ENCODE results near the gene WSB2.

The WSB2 gene

DNA sequence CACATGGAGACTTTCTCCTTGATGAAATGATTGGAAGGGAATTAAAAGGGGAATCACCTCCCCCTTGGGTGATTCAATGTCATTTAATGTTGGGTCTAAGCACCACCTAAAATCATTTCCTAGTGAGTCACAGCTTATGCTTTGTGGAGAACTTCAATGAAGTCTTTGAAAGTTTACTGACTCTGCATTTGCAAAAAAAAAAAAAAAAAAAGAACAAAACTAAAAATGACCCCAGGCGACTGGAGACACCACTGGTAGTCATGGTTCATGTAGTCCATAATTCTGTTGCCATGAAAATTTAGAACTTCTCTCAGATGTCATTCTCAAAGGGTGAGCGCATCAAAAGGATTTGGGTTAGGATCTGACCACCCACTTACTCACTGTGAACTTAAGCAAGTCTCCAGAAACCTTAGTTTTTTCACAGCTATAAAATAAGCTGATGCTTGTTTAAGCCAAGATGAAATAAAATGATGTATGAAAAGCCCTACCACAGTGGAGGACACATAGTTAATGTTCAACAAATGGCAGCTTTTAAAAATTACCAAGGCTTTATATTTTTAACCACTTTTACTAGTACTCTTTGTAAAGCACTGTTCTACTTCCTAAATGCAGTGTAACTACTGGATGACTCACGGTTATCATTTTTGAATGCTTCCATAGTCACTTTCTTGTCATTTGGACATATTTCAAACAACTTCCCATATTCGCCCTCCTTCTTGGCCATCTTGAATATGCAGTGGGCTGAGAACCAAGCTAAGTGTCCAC lies 74.1 kb downstream of the WSB2 start:
- DNase-seq: no peak

DNA sequence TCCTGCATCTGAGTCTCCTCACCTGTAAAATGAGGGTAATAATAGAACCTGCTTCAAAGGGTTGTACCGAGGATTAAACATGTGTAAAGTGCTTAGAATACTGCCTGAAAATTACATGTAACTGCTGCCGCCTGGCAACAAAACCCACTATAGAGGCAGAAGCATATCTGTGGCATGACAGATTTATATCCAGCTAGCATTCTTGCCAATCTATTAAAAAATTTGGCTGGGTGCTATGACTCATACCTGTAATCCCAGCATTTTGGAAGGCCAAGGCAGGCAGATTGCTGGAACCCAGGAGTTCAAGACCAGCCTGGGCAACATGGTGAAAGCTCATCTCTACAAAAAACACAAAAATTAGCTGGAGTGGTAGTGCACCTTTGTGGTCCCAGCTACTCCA lies 75.8 kb downstream of the WSB2 start:
- DNase-seq: no peak
